Tibial artery (tissue), 4 donors: ENCODE measurements around the gene MAP1A.

Experiments
- DNase-seq, 2 donors: peaks; one replicate each; pipeline ENCODE4 v3.0.0-alpha.2; 2019
- H3K27ac ChIP-seq, 2 donors: fragments of 200-600 bp; sonication (generic) in 1 of 2; 1 replicate in 1 of 2; 2 replicates in 1 of 2; pipeline ENCODE4 v1.5.1; 2018 to 2019; ENCODE audit warnings: mild to moderate bottlenecking in 1 of 2
- H3K27me3 ChIP-seq, 2 donors: fragments of 200-600 bp; sonication (generic) in 1 of 2; one replicate each; pipeline versions ENCODE4 v1.5.1 to v1.6.0; 2016 to 2019
- H3K36me3 ChIP-seq, 3 donors: fragments of 200-600 bp; sonication (generic) in 2 of 3; one replicate each; pipeline ENCODE4 v1.5.1; 2016 to 2019; ENCODE audit warnings: mild to moderate bottlenecking in 2 of 3
- H3K4me1 ChIP-seq, 4 donors: fragments of 200-600 bp; sonication (generic) in 2 of 4; 1 replicate in 3 of 4; 2 replicates in 1 of 4; pipeline ENCODE4 v1.5.1; 2016 to 2019
- H3K4me3 ChIP-seq, 2 donors: fragments of 200-600 bp; sonication (generic) in 1 of 2; 1 replicate in 1 of 2; 2 replicates in 1 of 2; pipeline ENCODE4 v1.5.1; 2018 to 2019; ENCODE audit warnings: mild to moderate bottlenecking in 2 of 2
- H3K9me3 ChIP-seq, 3 donors: fragments of 200-600 bp; sonication (generic) in 1 of 3; one replicate each; pipeline ENCODE4 v1.5.1; 2016 to 2019
- CTCF ChIP-seq, 2 experiments: fragments of 200-600 bp in 1 of 2; fragments of 450-650 bp in 1 of 2; IDR thresholded peaks; one replicate each; pipeline ENCODE4 v1.5.1; 2017 to 2019; ENCODE audit warnings: antibody characterized with exemption in 2 of 2, mild to moderate bottlenecking in 1 of 2, moderate library complexity in 1 of 2
- intact Hi-C: fragments of 100-400 bp; cut with DNase I; formaldehyde crosslinking; loops from one replicate; pipeline ENCODE4 v1.15.0; 2023; ENCODE audit warnings: low total_unique reads

Gene MAP1A

GRCh38 chr15:43534897-43535296 lies 17.5 kb downstream of the MAP1A start:
- no peak overlapping the region for H3K27ac ChIP-seq
- H3K9me3 ChIP-seq = no peaks in the 10 kb centered on the region
- intact Hi-C loops = no loop called here
- TF ChIP-seq CTCF (IDR thresholded peaks at IDR 0.05) = no peak
- no peaks in the 10 kb centered on the region for H3K27me3 ChIP-seq
- no peak overlapping the region for H3K4me3 ChIP-seq
- no peak for DNase-seq
- no peaks in the 10 kb centered on the region for H3K4me1 ChIP-seq
- peaks cover 10 to 25% (median 17%) of the 10 kb centered on the region in 3 donors for H3K36me3 ChIP-seq

GRCh38 chr15:43538091-43538490 lies 20.7 kb downstream of the MAP1A start:
- no peak for DNase-seq
- H3K27me3 ChIP-seq = no peaks in the 10 kb centered on the region
- no peaks in the 10 kb centered on the region for H3K4me1 ChIP-seq
- H3K9me3 ChIP-seq = no peaks in the 10 kb centered on the region
- H3K27ac ChIP-seq = no peak overlapping the region
- H3K4me3 ChIP-seq = no peak overlapping the region
- H3K36me3 ChIP-seq = peaks cover 10 to 22% (median 15%) of the 10 kb centered on the region in 3 donors
- TF ChIP-seq CTCF (IDR thresholded peaks at IDR 0.05) = no peak
- intact Hi-C loops = no loop called here

- H3K4me3 ChIP-seq = no peak overlapping the region
- no peaks in the 10 kb centered on the region for H3K36me3 ChIP-seq
- no peak for DNase-seq
- H3K27me3 ChIP-seq = no peaks in the 10 kb centered on the region
- intact Hi-C loops = no loop called here
- H3K9me3 ChIP-seq = no peaks in the 10 kb centered on the region
- H3K27ac ChIP-seq = no peak overlapping the region
- no peaks in the 10 kb centered on the region for H3K4me1 ChIP-seq
- TF ChIP-seq CTCF (IDR thresholded peaks at IDR 0.05) = no peak
Measured at GRCh38 chr15:43541785-43542184, 24.4 kb downstream of the MAP1A start.

- Histone ChIP-seq H3K9me3 (no peaks in the 10 kb centered on the region), H3K4me1 (no peaks in the 10 kb centered on the region), H3K4me3 (no peak overlapping the region), H3K27ac (no peak overlapping the region), H3K36me3 (peaks cover 0 to 11% (median 0%) of the 10 kb centered on the region in 3 donors), H3K27me3 (no peaks in the 10 kb centered on the region)
- intact Hi-C loops = no loop called here
- no peak for TF ChIP-seq CTCF (IDR thresholded peaks at IDR 0.05)
- DNase-seq = no peak
Measured at GRCh38 chr15:43544266-43544665, 26.9 kb downstream of the MAP1A start.

GRCh38 chr15:43545426-43545825 lies 28.0 kb downstream of the MAP1A start:
- H3K36me3 ChIP-seq = peaks cover 0 to 11% (median 0%) of the 10 kb centered on the region in 3 donors
- no peak for TF ChIP-seq CTCF (IDR thresholded peaks at IDR 0.05)
- intact Hi-C loops = no loop called here
- H3K9me3 ChIP-seq = no peaks in the 10 kb centered on the region
- no peaks in the 10 kb centered on the region for H3K4me1 ChIP-seq
- no peak overlapping the region for H3K4me3 ChIP-seq
- H3K27ac ChIP-seq = no peak overlapping the region
- no peak for DNase-seq
- H3K27me3 ChIP-seq = no peaks in the 10 kb centered on the region

GRCh38 chr15:43547539-43547938 lies 30.1 kb downstream of the MAP1A start:
- no peaks in the 10 kb centered on the region for H3K4me1 ChIP-seq
- H3K36me3 ChIP-seq = peaks cover 0 to 12% (median 0%) of the 10 kb centered on the region in 3 donors
- no peaks in the 10 kb centered on the region for H3K9me3 ChIP-seq
- no peak overlapping the region for H3K27ac ChIP-seq
- no peak for TF ChIP-seq CTCF (IDR thresholded peaks at IDR 0.05)
- intact Hi-C loops = no loop called here
- H3K27me3 ChIP-seq = no peaks in the 10 kb centered on the region
- DNase-seq = no peak
- no peak overlapping the region for H3K4me3 ChIP-seq
